WERI-Rb-1 (cell line): ENCODE data around the gene OST4.

Experiments
- DNase-seq: peaks from one replicate; pipeline ENCODE4 v3.0.0-alpha.2; 2020
- H3K27ac ChIP-seq: fragments of 250-450 bp; sonication (Bioruptor Pico); 2 replicates; pipeline ENCODE4 v1.5.1; 2020; ENCODE audit warnings: mild to moderate bottlenecking, moderate library complexity
- H3K27me3 ChIP-seq: fragments of 250-450 bp; sonication (Bioruptor Pico); 2 replicates; pipeline ENCODE4 v1.5.1; 2021; ENCODE audit warnings: mild to moderate bottlenecking, low read depth, moderate library complexity; ENCODE audit not compliant: insufficient read depth, severe bottlenecking
- H3K36me3 ChIP-seq: fragments of 250-450 bp; sonication (Bioruptor Pico); 2 replicates; pipeline ENCODE4 v1.5.1; 2020; ENCODE audit warnings: mild to moderate bottlenecking, moderate library complexity
- H3K4me3 ChIP-seq: 2 replicates; pipeline ENCODE4 v1.5.1; 2011; ENCODE audit warnings: low read depth, mild to moderate bottlenecking, control low read depth, low read length
- H3K9me3 ChIP-seq: fragments of 250-450 bp; sonication (Bioruptor Pico); 2 replicates; pipeline ENCODE4 v1.5.1; 2021; ENCODE audit warnings: mild to moderate bottlenecking, moderate library complexity; ENCODE audit not compliant: severe bottlenecking
- CTCF ChIP-seq: IDR thresholded peaks from 2 replicates; pipeline ENCODE4 v1.5.1; 2011; ENCODE audit warnings: low read depth, mild to moderate bottlenecking, control low read depth, inconsistent platforms, low read length

OST4 gene

GRCh38 chr2:27087823-27088410, 16.5 kb upstream of the OST4 start:
- H3K9me3 ChIP-seq: no peaks in the 10 kb centered on the region
- DNase-seq: no peak
- H3K27me3 ChIP-seq: no peaks in the 10 kb centered on the region
- no peak overlapping the region for H3K4me3 ChIP-seq
- no peaks in the 10 kb centered on the region for H3K36me3 ChIP-seq
- TF ChIP-seq CTCF: no peak
- H3K27ac ChIP-seq: no peak overlapping the region

- Histone ChIP-seq H3K4me3 (peak within 1 kb of the TSS; percentile 79), H3K9me3 (no peaks in the 10 kb centered on the region), H3K27me3 (no peaks in the 10 kb centered on the region), H3K36me3 (no peaks in the 10 kb centered on the region), H3K27ac (peak within 1 kb of the TSS; percentile 74)
- peak; percentile 85 for DNase-seq
- no peak for TF ChIP-seq CTCF
Measured at GRCh38 chr2:27086724-27087593, 15.5 kb upstream of the OST4 start, which contains the start of gene KHK. Gene KHK (plus strand): TSS chr2:27086772. CDS start chr2:27087260, 488 bp downstream.

GRCh38 chr2:27086090-27086723, 14.8 kb upstream of the OST4 start:
- peak; percentile 96 for TF ChIP-seq CTCF
- peak overlapping the region; percentile 74 for H3K27ac ChIP-seq
- peak; percentile 97 for DNase-seq
- peak overlapping the region; percentile 79 for H3K4me3 ChIP-seq
- no peaks in the 10 kb centered on the region for H3K36me3 ChIP-seq
- H3K27me3 ChIP-seq: no peaks in the 10 kb centered on the region
- H3K9me3 ChIP-seq: no peaks in the 10 kb centered on the region

GRCh38 chr2:27085673-27086089, 14.2 kb upstream of the OST4 start:
- peak overlapping the region; percentile 74 for H3K4me3 ChIP-seq
- peak overlapping the region; percentile 74 for H3K27ac ChIP-seq
- H3K27me3 ChIP-seq: no peaks in the 10 kb centered on the region
- peak; percentile 88 for DNase-seq
- peak; percentile 88 for TF ChIP-seq CTCF
- H3K36me3 ChIP-seq: no peaks in the 10 kb centered on the region
- no peaks in the 10 kb centered on the region for H3K9me3 ChIP-seq

GRCh38 chr2:27085062-27085672, 13.7 kb upstream of the OST4 start:
- TF ChIP-seq CTCF: no peak
- H3K27me3 ChIP-seq: no peaks in the 10 kb centered on the region
- H3K4me3 ChIP-seq: peak overlapping the region; percentile 74
- no peak for DNase-seq
- H3K9me3 ChIP-seq: no peaks in the 10 kb centered on the region
- no peak overlapping the region; the same call in 1 of the 2 replicates for H3K27ac ChIP-seq
- H3K36me3 ChIP-seq: no peaks in the 10 kb centered on the region
